G401.6 (cell line): ENCODE results near the gene SYT12.
A peak's percentile ranks its signal among the peaks of the same experiment; 100 is the strongest.

ENCODE experiments used
- FAIRE-seq: peaks from 2 replicates; lab custom pipeline; 2012; peaks lifted over from hg19 to GRCh38; lab: Jason Lieb, UNC

The SYT12 gene

GRCh38 chr11:67030976-67031375 is 8.0 kb downstream of the SYT12 start:
- FAIRE-seq, result no peak

GRCh38 chr11:67031791-67032561 is 9.0 kb downstream of the SYT12 start:
- FAIRE-seq, result no peak

- no peak for FAIRE-seq
Measured at GRCh38 chr11:67032830-67033551, 10.1 kb downstream of the SYT12 start.

- no peak for FAIRE-seq
Measured at GRCh38 chr11:67033661-67034166, 10.8 kb downstream of the SYT12 start.

GRCh38 chr11:67034350-67034749 is 11.4 kb downstream of the SYT12 start:
- FAIRE-seq, result no peak

GRCh38 chr11:67040147-67040546 is 17.2 kb downstream of the SYT12 start:
- no peak for FAIRE-seq

- no peak for FAIRE-seq
Measured at GRCh38 chr11:67041602-67042001, 18.7 kb downstream of the SYT12 start.

- FAIRE-seq, result no peak
Measured at GRCh38 chr11:67043572-67044349, 20.8 kb downstream of the SYT12 start.

- FAIRE-seq, result no peak
Measured at GRCh38 chr11:67044496-67044895, 21.6 kb downstream of the SYT12 start.

GRCh38 chr11:67045314-67045713 is 22.4 kb downstream of the SYT12 start:
- FAIRE-seq, result no peak

- FAIRE-seq, result no peak
Measured at GRCh38 chr11:67048515-67049130, 25.7 kb downstream of the SYT12 start.

GRCh38 chr11:67050139-67050538 is 27.2 kb downstream of the SYT12 start:
- FAIRE-seq, result no peak

- no peak for FAIRE-seq
Measured at GRCh38 chr11:67051180-67051893, 28.4 kb downstream of the SYT12 start.

GRCh38 chr11:67051945-67052488 is 29.1 kb downstream of the SYT12 start:
- FAIRE-seq, result no peak

GRCh38 chr11:67052891-67053290 is 30.0 kb downstream of the SYT12 start:
- FAIRE-seq, result no peak

- no peak for FAIRE-seq
Measured at GRCh38 chr11:67053896-67054329, 31.0 kb downstream of the SYT12 start.

- FAIRE-seq, result no peak
Measured at GRCh38 chr11:67054346-67054835, 31.5 kb downstream of the SYT12 start.

GRCh38 chr11:67054836-67055523 is 32.0 kb downstream of the SYT12 start:
- peak; percentile 31 for FAIRE-seq

GRCh38 chr11:67055812-67056211 is 32.9 kb downstream of the SYT12 start:
- no peak for FAIRE-seq
